K562 (cell line): Measurements from ENCODE around the gene FBXO17. TPM values are rescaled to one million over a fixed set of nuclear protein-coding genes. Genes with fewer than 3 reads are reported as not detected.

ENCODE experiments used
- ATAC-seq: fragments of 200-7000 bp; cut with Tn5 transposase; 3 replicates; pipeline ENCODE4 v1.9.1; 2020; ENCODE audit warnings: moderate library complexity
- BruUV-seq: library from RNA; stranded (reverse); fragments of 400-500 nt; replicated peaks from 2 replicates; lab custom pipeline; 2021; lab: Mats Ljungman, UMichigan
- CTCF ChIA-PET: fragments of 300-600 bp; formaldehyde crosslinking; extraction: SDS; loops from one replicate; lab custom pipeline; 2021; ENCODE audit warnings: low intra/inter-chr PET ratio; lab: Yijun Ruan, JAX
- POLR2A ChIA-PET: fragments of 300-600, 350-650 bp; sonication (Branson Sonifier 250); formaldehyde crosslinking; extraction: SDS; loops from one replicate; lab custom pipeline; 2021; ENCODE audit warnings: antibody characterized with exemption, inconsistent platforms; lab: Yijun Ruan, JAX
- DNase-seq, 4 experiments: peaks; one replicate each; pipeline versions ENCODE4 v3.0.0 to v3.0.0-alpha.2; 2011 to 2018; ENCODE audit warnings: low spot score in 3 of 4, mixed read lengths in 3 of 4; ENCODE audit errors: extremely low read depth in 1 of 4
- FAIRE-seq: peaks from 2 replicates; lab custom pipeline; 2011; peaks lifted over from hg19 to GRCh38; lab: Jason Lieb, UNC
- H2AFZ ChIP-seq: 2 replicates; pipeline ENCODE4 v1.6.0; 2011; ENCODE audit warnings: low read depth, low read length, control low read depth, inconsistent platforms
- H3K27ac ChIP-seq: fragments of 200-600 bp; 3 replicates; pipeline ENCODE4 v1.8.0; 2011; ENCODE audit warnings: low read depth, mild to moderate bottlenecking, control low read depth, inconsistent platforms, low read length, moderate library complexity, mixed read lengths; ENCODE audit errors: extremely low read depth
- H3K27me3 ChIP-seq, 2 experiments: fragments of 300-600 bp in 1 of 2; 2 replicates in 1 of 2; 3 replicates in 1 of 2; pipeline versions ENCODE4 v1.6.0 to v1.8.0; 2011; ENCODE audit warnings: inconsistent platforms in 2 of 2, low read length in 2 of 2, mild to moderate bottlenecking in 1 of 2, mixed read lengths in 1 of 2, moderate library complexity in 1 of 2; ENCODE audit not compliant: control insufficient read depth in 2 of 2, insufficient read depth in 2 of 2
- H3K36me3 ChIP-seq: fragments of 300-600 bp; 3 replicates; pipeline ENCODE4 v1.8.0; 2011; ENCODE audit warnings: mild to moderate bottlenecking, low read length, inconsistent platforms; ENCODE audit not compliant: control insufficient read depth, insufficient read depth
- H3K4me1 ChIP-seq, 2 experiments: fragments of 200-600 bp in 1 of 2; replicated peaks in 1 of 2; 2 replicates in 1 of 2; 3 replicates in 1 of 2; pipeline versions ENCODE4 v1.5.1 to v1.8.0; 2011; ENCODE audit warnings: inconsistent platforms in 2 of 2, low read length in 2 of 2, mild to moderate bottlenecking in 1 of 2, mixed read lengths in 1 of 2, moderate library complexity in 1 of 2; ENCODE audit not compliant: control insufficient read depth in 2 of 2, insufficient read depth in 2 of 2
- H3K4me2 ChIP-seq: 2 replicates; pipeline ENCODE4 v1.6.1; 2011; ENCODE audit warnings: low read length, control low read depth, inconsistent platforms, mixed read lengths; ENCODE audit not compliant: insufficient read depth
- H3K4me3 ChIP-seq: fragments of 200-600 bp; sonication (generic), shearing (Covaris generic); 2 replicates; pipeline ENCODE4 v1.5.1; 2016; ENCODE audit warnings: control low read depth, inconsistent platforms
- H3K79me2 ChIP-seq: fragments of 200-600 bp; 3 replicates; pipeline ENCODE4 v1.8.0; 2011; ENCODE audit warnings: low read length, inconsistent platforms; ENCODE audit not compliant: control insufficient read depth, insufficient read depth
- H3K9ac ChIP-seq, 2 experiments: 2 replicates each; pipeline versions ENCODE4 v1.6.0 to v1.6.1; 2011; ENCODE audit warnings: low read depth in 2 of 2, low read length in 2 of 2, control low read depth in 1 of 2, inconsistent platforms in 1 of 2, mild to moderate bottlenecking in 1 of 2, mixed read lengths in 1 of 2; ENCODE audit not compliant: insufficient read depth in 1 of 2
- H3K9me1 ChIP-seq: one replicate; pipeline ENCODE4 v1.6.0; 2011; ENCODE audit warnings: inconsistent platforms, mild to moderate bottlenecking, low read length, moderate library complexity; ENCODE audit not compliant: control insufficient read depth, insufficient read depth
- H3K9me3 ChIP-seq: replicated peaks from 2 replicates; pipeline ENCODE4 v1.5.1; 2011; ENCODE audit warnings: low read depth, low read length, inconsistent platforms; ENCODE audit not compliant: control insufficient read depth, insufficient read depth
- H4K20me1 ChIP-seq: replicated peaks from 2 replicates; pipeline ENCODE4 v1.6.1; 2011; ENCODE audit warnings: low read length, inconsistent platforms, mixed read lengths; ENCODE audit not compliant: control insufficient read depth, insufficient read depth
- BRD4 ChIP-seq: fragments of 200-600 bp; sonication (generic); IDR thresholded peaks from 2 replicates; pipeline ENCODE4 v1.6.1; 2017; ENCODE audit warnings: inconsistent platforms
- ELF2 ChIP-seq: fragments of 250-450 bp; sonication (Bioruptor Pico); IDR thresholded peaks from 2 replicates; pipeline ENCODE4 v1.5.0; 2021; ENCODE audit warnings: mild to moderate bottlenecking
- FOXA1 ChIP-seq: fragments of 450-650 bp; IDR thresholded peaks from 2 replicates; pipeline ENCODE4 v1.6.1; 2016; ENCODE audit warnings: mild to moderate bottlenecking, borderline replicate concordance
- FOXK2 ChIP-seq, 2 experiments: fragments of 450-650 bp; IDR thresholded peaks in 1 of 2; conservative IDR thresholded peaks in 1 of 2; 2 replicates each; pipeline ENCODE4 v1.6.1; 2016; ENCODE audit warnings: low read depth in 2 of 2, mild to moderate bottlenecking in 1 of 2
- HMG20B ChIP-seq: fragments of 250-450 bp; sonication (Bioruptor Pico); IDR thresholded peaks from 2 replicates; pipeline ENCODE4 v1.5.0; 2021; ENCODE audit warnings: mild to moderate bottlenecking
- L3MBTL2 ChIP-seq: fragments of 450-650 bp; IDR thresholded peaks from 2 replicates; pipeline ENCODE4 v1.6.1; 2016; ENCODE audit warnings: mild to moderate bottlenecking, moderate library complexity
- NCOA2 ChIP-seq, 2 experiments: fragments of 450-650 bp; IDR thresholded peaks; 2 replicates each; pipeline ENCODE4 v1.6.1; 2018; ENCODE audit warnings: mild to moderate bottlenecking in 2 of 2, moderate library complexity in 1 of 2; ENCODE audit not compliant: partially characterized antibody in 2 of 2
- SMAD2 ChIP-seq: fragments of 150-350 bp; IDR thresholded peaks from 2 replicates; pipeline ENCODE4 v1.6.1; 2014; ENCODE audit warnings: low read depth, mild to moderate bottlenecking, low read length
- TBL1XR1 ChIP-seq, 2 experiments: IDR thresholded peaks; 2 replicates each; pipeline ENCODE4 v1.6.1; 2012; ENCODE audit warnings: improper control_type of control experiment in 2 of 2, low read length in 2 of 2, mild to moderate bottlenecking in 1 of 2
- ZNF134 ChIP-seq: fragments of 250-450 bp; sonication (Bioruptor Pico); conservative IDR thresholded peaks from 2 replicates; pipeline ENCODE4 v1.4.0; 2020
- ZNF384 ChIP-seq: IDR thresholded peaks from 2 replicates; pipeline ENCODE4 v1.6.1; 2012; ENCODE audit warnings: low read depth, low read length, improper control_type of control experiment
- ZNF436 ChIP-seq: fragments of 250-450, 450-650 bp; sonication (Bioruptor Pico); formaldehyde crosslinking; IDR thresholded peaks from 2 replicates; pipeline ENCODE4 v1.7.0; 2020; ENCODE audit warnings: mild to moderate bottlenecking
- ZSCAN32 ChIP-seq: fragments of 450-650 bp; formaldehyde crosslinking; IDR thresholded peaks from 2 replicates; pipeline ENCODE4 v1.4.0; 2020; ENCODE audit warnings: mild to moderate bottlenecking, moderate library complexity
- WGBS: fragments of 100-300 bp; shearing (Covaris generic); methylation state at CpG from one replicate; pipeline ENCODE4 v1.1.6; 2016; ENCODE audit warnings: low coverage, mixed read lengths; ENCODE audit not compliant: insufficient coverage; ENCODE audit errors: missing lambda C conversion rate; 5-methylcytosine and 5-hydroxymethylcytosine counted together
- in situ Hi-C: fragments of 300-500 bp; cut with MboI; formaldehyde crosslinking; loops from 4 replicates; pipeline ENCODE4 v1.15.0; 2018; ENCODE audit warnings: inconsistent platforms, mixed read lengths
- intact Hi-C: fragments of 100-400 bp; cut with micrococcal nuclease; formaldehyde crosslinking; loops from 2 replicates; pipeline ENCODE4 v1.14.2; 2022
- polyA plus RNA-seq, 8 experiments: library from polyadenylated mRNA; depleted of rRNA in 4 of 8; stranded (reverse) in 5 of 8; unstranded in 3 of 8; fragments of >200 nt; fragmentation: Nextera tagmentation in 2 of 8; fragmentation: Illumina TruSeq in 1 of 8; extraction: Ambion mirVana in 2 of 8; extraction: Trizol in 1 of 8; gene quantifications; 2 replicates each; pipeline versions ENCODE4 v1.2.1 to v1.2.3, GENCODE V29; 2011 to 2014; ENCODE audit warnings: inconsistent platforms in 1 of 8, missing spikeins in 1 of 8
- total RNA-seq, 7 experiments: library from RNA; depleted of rRNA in 6 of 7; stranded (reverse); fragments of >200 nt in 6 of 7; fragmentation: Illumina TruSeq in 2 of 7; extraction: Trizol in 2 of 7; gene quantifications; 2 replicates each; pipeline versions ENCODE4 v1.2.1 to v1.2.3, GENCODE V29; 2011 to 2021; ENCODE audit warnings: low replicate concordance in 1 of 7
- TF ChIP-seq, protein P1 (sequence below): fragments of 200-800 bp; sonication (Bioruptor generic); IDR thresholded peaks from 2 replicates; pipeline ENCODE4 v1.6.1; 2017; ENCODE audit warnings: missing genetic modification characterization, missing compliant biosample characterization
- TF ChIP-seq, protein P2 (sequence below): fragments of 250-450 bp; sonication (Bioruptor Pico); IDR thresholded peaks from 2 replicates; pipeline ENCODE4 v1.5.0; 2020; ENCODE audit warnings: mild to moderate bottlenecking, borderline replicate concordance
- TF ChIP-seq, protein P3 (sequence below): fragments of 250-450 bp; sonication (Bioruptor Pico); IDR thresholded peaks from 2 replicates; pipeline ENCODE4 v1.4.0; 2020; ENCODE audit warnings: borderline replicate concordance
- TF ChIP-seq, protein P4 (sequence below): sonication (generic); formaldehyde crosslinking; IDR thresholded peaks from 2 replicates; pipeline ENCODE4 v1.8.0; 2022; ENCODE audit warnings: missing genetic modification reagents, mild to moderate bottlenecking, borderline replicate concordance

FBXO17 gene
- total and polyA plus RNA-seq, 9 of the 15 experiments (the other 6 are each of a cell fraction or from before 2014, with no cell fraction given): 4.1 to 27.1 (median 19.0) TPM

DNA sequence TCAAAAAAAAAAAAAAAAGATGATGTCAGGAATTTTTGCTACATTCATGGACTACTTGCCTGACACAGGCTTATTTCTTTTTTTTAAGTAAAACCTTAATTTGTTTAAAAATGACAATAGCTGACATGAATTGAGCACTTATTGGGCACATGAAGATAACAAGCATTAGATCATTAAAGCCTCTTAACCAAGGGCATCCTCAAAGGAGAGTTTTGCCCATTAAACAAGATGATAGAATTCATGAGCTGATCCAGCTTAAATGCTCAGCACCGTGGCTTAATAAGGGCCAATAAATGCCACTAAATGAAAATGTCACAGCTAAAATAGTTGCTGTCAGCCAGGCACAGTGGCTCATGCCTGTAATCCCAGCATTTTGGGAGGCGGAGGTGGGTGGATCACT, 19.3 kb downstream of the FBXO17 start (continued):
- TF ChIP-seq, protein P1, sequence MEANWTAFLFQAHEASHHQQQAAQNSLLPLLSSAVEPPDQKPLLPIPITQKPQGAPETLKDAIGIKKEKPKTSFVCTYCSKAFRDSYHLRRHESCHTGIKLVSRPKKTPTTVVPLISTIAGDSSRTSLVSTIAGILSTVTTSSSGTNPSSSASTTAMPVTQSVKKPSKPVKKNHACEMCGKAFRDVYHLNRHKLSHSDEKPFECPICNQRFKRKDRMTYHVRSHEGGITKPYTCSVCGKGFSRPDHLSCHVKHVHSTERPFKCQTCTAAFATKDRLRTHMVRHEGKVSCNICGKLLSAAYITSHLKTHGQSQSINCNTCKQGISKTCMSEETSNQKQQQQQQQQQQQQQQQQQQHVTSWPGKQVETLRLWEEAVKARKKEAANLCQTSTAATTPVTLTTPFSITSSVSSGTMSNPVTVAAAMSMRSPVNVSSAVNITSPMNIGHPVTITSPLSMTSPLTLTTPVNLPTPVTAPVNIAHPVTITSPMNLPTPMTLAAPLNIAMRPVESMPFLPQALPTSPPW (CRISPR knock-in tag): no peak
- TF ChIP-seq ZSCAN32 (CRISPR knock-in tag): no peak
- TF ChIP-seq BRD4: no peak
- TF ChIP-seq TBL1XR1 (IDR thresholded peaks at IDR 0.05; ENCODE audit: low read length in 2 of 2): no peak
- TF ChIP-seq, protein P2, sequence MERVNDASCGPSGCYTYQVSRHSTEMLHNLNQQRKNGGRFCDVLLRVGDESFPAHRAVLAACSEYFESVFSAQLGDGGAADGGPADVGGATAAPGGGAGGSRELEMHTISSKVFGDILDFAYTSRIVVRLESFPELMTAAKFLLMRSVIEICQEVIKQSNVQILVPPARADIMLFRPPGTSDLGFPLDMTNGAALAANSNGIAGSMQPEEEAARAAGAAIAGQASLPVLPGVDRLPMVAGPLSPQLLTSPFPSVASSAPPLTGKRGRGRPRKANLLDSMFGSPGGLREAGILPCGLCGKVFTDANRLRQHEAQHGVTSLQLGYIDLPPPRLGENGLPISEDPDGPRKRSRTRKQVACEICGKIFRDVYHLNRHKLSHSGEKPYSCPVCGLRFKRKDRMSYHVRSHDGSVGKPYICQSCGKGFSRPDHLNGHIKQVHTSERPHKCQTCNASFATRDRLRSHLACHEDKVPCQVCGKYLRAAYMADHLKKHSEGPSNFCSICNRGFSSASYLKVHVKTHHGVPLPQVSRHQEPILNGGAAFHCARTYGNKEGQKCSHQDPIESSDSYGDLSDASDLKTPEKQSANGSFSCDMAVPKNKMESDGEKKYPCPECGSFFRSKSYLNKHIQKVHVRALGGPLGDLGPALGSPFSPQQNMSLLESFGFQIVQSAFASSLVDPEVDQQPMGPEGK (CRISPR knock-in tag): no peak
- no peak for TF ChIP-seq ZNF384
- no peak for TF ChIP-seq ZNF436 (CRISPR knock-in tag)
- TF ChIP-seq, all 486 proteins: peak for 0

DNA sequence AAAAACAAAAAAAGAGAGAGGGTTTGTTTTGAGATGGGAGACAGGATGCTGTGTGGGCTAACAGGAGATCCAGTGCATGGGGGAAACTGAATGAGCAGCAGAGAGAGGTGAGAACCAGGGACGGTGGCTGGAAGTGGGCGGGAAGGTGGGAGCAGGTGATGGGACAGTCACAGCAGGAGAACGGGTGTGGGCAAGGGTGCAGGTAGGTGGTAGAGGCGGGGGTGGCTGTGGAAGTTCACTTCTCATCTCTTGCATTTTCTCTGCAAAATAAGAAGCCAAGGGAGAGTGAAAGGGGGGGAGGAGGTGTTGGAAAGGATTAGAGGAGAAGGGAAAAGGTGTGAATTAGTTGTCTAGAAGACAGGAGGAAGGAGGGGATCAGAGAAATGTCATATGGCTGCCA, 21.9 kb downstream of the FBXO17 start:
- ATAC-seq: no peak
- in situ Hi-C loops: no loop called here
- FAIRE-seq: no peak
- ChIA-PET POLR2A (interaction anchor here (0.7 kb wide), 1 partner anchor 410 kb away, joined by 3 read pairs; no protein-coding TSS in a partner anchor), CTCF (no interaction called here)
- DNase-seq: no peak
- no peak overlapping the region for H2AFZ ChIP-seq
- H3K4me3 ChIP-seq: no peak overlapping the region
- no peak overlapping the region for H3K27ac ChIP-seq
- H3K9me3 ChIP-seq: no peaks in the 10 kb centered on the region; the same call in 1 of the 2 replicates
- no peak overlapping the region; a peak in 1 of 4 replicates for H3K9ac ChIP-seq
- H3K9me1 ChIP-seq: no peaks in the 10 kb centered on the region
- no peaks in the 10 kb centered on the region for H3K79me2 ChIP-seq
- H3K4me1 ChIP-seq: peaks cover 0 to 5% of the 10 kb centered on the region in 2 experiments; a peak in 1 of 5 replicates
- TF ChIP-seq ZNF134: no peak
- TF ChIP-seq NCOA2 (IDR thresholded peaks at IDR 0.05; ENCODE audit: partially characterized antibody in 2 of 2): no peak
- no peak for TF ChIP-seq HMG20B (CRISPR knock-in tag)
- TF ChIP-seq, protein P3, sequence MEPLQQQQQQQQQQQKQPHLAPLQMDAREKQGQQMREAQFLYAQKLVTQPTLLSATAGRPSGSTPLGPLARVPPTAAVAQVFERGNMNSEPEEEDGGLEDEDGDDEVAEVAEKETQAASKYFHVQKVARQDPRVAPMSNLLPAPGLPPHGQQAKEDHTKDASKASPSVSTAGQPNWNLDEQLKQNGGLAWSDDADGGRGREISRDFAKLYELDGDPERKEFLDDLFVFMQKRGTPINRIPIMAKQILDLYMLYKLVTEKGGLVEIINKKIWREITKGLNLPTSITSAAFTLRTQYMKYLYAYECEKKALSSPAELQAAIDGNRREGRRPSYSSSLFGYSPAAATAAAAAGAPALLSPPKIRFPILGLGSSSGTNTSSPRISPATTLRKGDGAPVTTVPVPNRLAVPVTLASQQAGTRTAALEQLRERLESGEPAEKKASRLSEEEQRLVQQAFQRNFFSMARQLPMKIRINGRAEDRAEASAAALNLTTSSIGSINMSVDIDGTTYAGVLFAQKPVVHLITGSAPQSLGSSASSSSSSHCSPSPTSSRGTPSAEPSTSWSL (CRISPR knock-in tag): no peak
- TF ChIP-seq SMAD2: no peak
- no peak for TF ChIP-seq L3MBTL2
- no peak for TF ChIP-seq ELF2 (CRISPR knock-in tag)
- TF ChIP-seq, protein P4, sequence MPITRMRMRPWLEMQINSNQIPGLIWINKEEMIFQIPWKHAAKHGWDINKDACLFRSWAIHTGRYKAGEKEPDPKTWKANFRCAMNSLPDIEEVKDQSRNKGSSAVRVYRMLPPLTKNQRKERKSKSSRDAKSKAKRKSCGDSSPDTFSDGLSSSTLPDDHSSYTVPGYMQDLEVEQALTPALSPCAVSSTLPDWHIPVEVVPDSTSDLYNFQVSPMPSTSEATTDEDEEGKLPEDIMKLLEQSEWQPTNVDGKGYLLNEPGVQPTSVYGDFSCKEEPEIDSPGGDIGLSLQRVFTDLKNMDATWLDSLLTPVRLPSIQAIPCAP (CRISPR knock-in tag): no peak
- no peak for TF ChIP-seq FOXA1
- no peak for TF ChIP-seq FOXK2 (conservative IDR thresholded peaks at IDR 0.05 in 1 of 2, IDR thresholded peaks at IDR 0.05 in 1 of 2; ENCODE audit: low read depth in 2 of 2)
- WGBS: 64% methylated on average over 4 of the region's 4 CpGs
- no peak overlapping the region for H3K4me2 ChIP-seq
- BruUV-seq: no TSS peak
- no peaks in the 10 kb centered on the region for H3K27me3 ChIP-seq
- H4K20me1 ChIP-seq: no peaks in the 10 kb centered on the region
- intact Hi-C loops: loop anchor here (5.0 kb wide), 1 partner anchor 551 kb away; the partner anchor contains the start of gene FAM98C
- peaks cover 12% of the 10 kb centered on the region; the same call in 1 of the 3 replicates for H3K36me3 ChIP-seq
